ENCODE data around the gene SPG7.

- TF ChIP-seq CTCF (IDR thresholded peaks at IDR 0.05) (no peak), POLR2A (IDR thresholded peaks at IDR 0.05) (no peak)
Observed at GRCh38 chr16:89512453-89512852, 4.2 kb downstream of the SPG7 start.

Measured in right lobe of liver (tissue), 4 donors.